HepG2 (cell line): ENCODE data around the gene PKN2. TPM values are rescaled to one million over a fixed set of nuclear protein-coding genes. Genes with fewer than 3 reads are reported as not detected.

Experiments
- ATAC-seq: fragments of 200-7000 bp; cut with Tn5 transposase; 3 replicates; pipeline ENCODE4 v1.9.1; 2020; ENCODE audit warnings: mild to moderate bottlenecking, moderate library complexity
- BruUV-seq: library from RNA; stranded (reverse); fragments of 400-500 nt; replicated peaks from 2 replicates; lab custom pipeline; 2021; lab: Mats Ljungman, UMichigan
- CTCF ChIA-PET: fragments of 300-600 bp; formaldehyde crosslinking; extraction: SDS; loops from one replicate; lab custom pipeline; 2021; ENCODE audit warnings: low total read pairs, inconsistent platforms, low intra/inter-chr PET ratio; lab: Yijun Ruan, JAX
- POLR2A ChIA-PET: fragments of 350-600 bp; sonication (Branson Sonifier 250); formaldehyde crosslinking; loops from one replicate; lab custom pipeline; 2020; ENCODE audit warnings: antibody characterized with exemption, inconsistent platforms; lab: Yijun Ruan, JAX
- DNase-seq: peaks from one replicate; pipeline ENCODE4 v3.0.0-alpha.2; 2015; ENCODE audit warnings: low spot score
- FAIRE-seq: peaks from 3 replicates; lab custom pipeline; 2011; peaks lifted over from hg19 to GRCh38; lab: Jason Lieb, UNC
- H2AFZ ChIP-seq: one replicate; pipeline ENCODE4 v1.6.1; 2011; ENCODE audit warnings: low read length, inconsistent platforms
- H3K27ac ChIP-seq: fragments of 300-600 bp; 3 replicates; pipeline ENCODE4 v1.8.0; 2011; ENCODE audit warnings: mixed run types, mild to moderate bottlenecking, mixed read lengths, low read length, inconsistent platforms; ENCODE audit not compliant: insufficient read depth; ENCODE audit errors: extremely low read length
- H3K27me3 ChIP-seq, 2 experiments: fragments of 200-600 bp in 1 of 2; 2 replicates in 1 of 2; 3 replicates in 1 of 2; pipeline versions ENCODE4 v1.6.0 to v1.8.0; 2011; ENCODE audit warnings: low read length in 2 of 2, mild to moderate bottlenecking in 2 of 2, moderate library complexity in 2 of 2, inconsistent platforms in 1 of 2; ENCODE audit not compliant: insufficient read depth in 2 of 2, control insufficient read depth in 1 of 2
- H3K36me3 ChIP-seq, 2 experiments: fragments of 200-600 bp in 1 of 2; replicated peaks in 1 of 2; 2 replicates in 1 of 2; 3 replicates in 1 of 2; pipeline versions ENCODE4 v1.5.1 to v1.8.0; 2011; ENCODE audit warnings: low read length in 2 of 2, inconsistent platforms in 1 of 2; ENCODE audit not compliant: insufficient read depth in 2 of 2, control insufficient read depth in 1 of 2
- H3K4me1 ChIP-seq: 2 replicates; pipeline ENCODE4 v1.5.1; 2012; ENCODE audit warnings: low read length, inconsistent platforms; ENCODE audit not compliant: insufficient read depth
- H3K4me2 ChIP-seq: 2 replicates; pipeline ENCODE4 v1.6.0; 2011; ENCODE audit warnings: low read depth, low read length, inconsistent platforms
- H3K4me3 ChIP-seq, 3 experiments: fragments of 200-600 bp in 1 of 3; sonication (generic), shearing (Covaris generic) in 1 of 3; replicated peaks in 1 of 3; 2 replicates each; pipeline ENCODE4 v1.5.1; 2011 to 2016; ENCODE audit warnings: low read length in 3 of 3, inconsistent platforms in 2 of 3, low read depth in 2 of 3, mild to moderate bottlenecking in 2 of 3, control low read depth in 1 of 3, mixed read lengths in 1 of 3; ENCODE audit not compliant: insufficient read depth in 1 of 3
- H3K79me2 ChIP-seq: one replicate; pipeline ENCODE4 v1.6.1; 2011; ENCODE audit warnings: low read length, inconsistent platforms; ENCODE audit not compliant: insufficient read depth
- H3K9ac ChIP-seq: 2 replicates; pipeline ENCODE4 v1.6.0; 2011; ENCODE audit warnings: mild to moderate bottlenecking, low read depth, low read length, inconsistent platforms; ENCODE audit not compliant: insufficient read depth
- H3K9me3 ChIP-seq: 2 replicates; pipeline ENCODE4 v1.5.1; 2012; ENCODE audit warnings: mild to moderate bottlenecking, low read length
- H4K20me1 ChIP-seq: 2 replicates; pipeline ENCODE4 v1.6.0; 2011; ENCODE audit warnings: inconsistent platforms, mild to moderate bottlenecking, low read length, moderate library complexity; ENCODE audit not compliant: insufficient read depth
- CENPT ChIP-seq: sonication (generic); formaldehyde crosslinking; IDR thresholded peaks from 2 replicates; pipeline ENCODE4 v1.8.0; 2022; ENCODE audit warnings: low read depth, mild to moderate bottlenecking, moderate library complexity, missing genetic modification reagents
- FOXP1 ChIP-seq, 2 experiments: fragments of 450-650 bp in 1 of 2; IDR thresholded peaks; 2 replicates each; pipeline ENCODE4 v1.6.1; 2017 to 2018; ENCODE audit warnings: antibody characterized with exemption in 1 of 2
- HNF4A ChIP-seq: sonication (generic); formaldehyde crosslinking; IDR thresholded peaks from 2 replicates; pipeline ENCODE4 v1.4.0; 2020; ENCODE audit warnings: missing genetic modification reagents
- ISL2 ChIP-seq: sonication (generic); formaldehyde crosslinking; IDR thresholded peaks from 2 replicates; pipeline ENCODE4 v1.5.0; 2020; ENCODE audit warnings: missing genetic modification reagents
- KMT2B ChIP-seq: IDR thresholded peaks from 2 replicates; pipeline ENCODE4 v1.6.1; 2016; ENCODE audit warnings: missing genetic modification reagents, missing compliant biosample characterization
- NFIC ChIP-seq: IDR thresholded peaks from 2 replicates; pipeline ENCODE4 v1.6.1; 2012; ENCODE audit warnings: mild to moderate bottlenecking, low read length, inconsistent platforms
- PRMT3 ChIP-seq: sonication (generic); formaldehyde crosslinking; IDR thresholded peaks from 2 replicates; pipeline ENCODE4 v1.8.1; 2022; ENCODE audit warnings: low read depth, mild to moderate bottlenecking, moderate library complexity, missing genetic modification reagents, borderline replicate concordance
- RAD21 ChIP-seq: fragments of 450-650 bp; formaldehyde crosslinking; IDR thresholded peaks from 2 replicates; pipeline ENCODE4 v1.5.0; 2020; ENCODE audit warnings: mild to moderate bottlenecking
- RBAK ChIP-seq: sonication (generic); formaldehyde crosslinking; IDR thresholded peaks from 2 replicates; pipeline ENCODE4 v1.5.1; 2020; ENCODE audit warnings: mild to moderate bottlenecking, missing genetic modification reagents
- SMARCE1 ChIP-seq: fragments of 450-650 bp; IDR thresholded peaks from 2 replicates; pipeline ENCODE4 v1.6.1; 2017; ENCODE audit warnings: borderline replicate concordance
- ZSCAN31 ChIP-seq: sonication (generic); formaldehyde crosslinking; IDR thresholded peaks from 2 replicates; pipeline ENCODE4 v1.5.0; 2020; ENCODE audit warnings: low read depth, mild to moderate bottlenecking, missing genetic modification reagents
- WGBS: methylation state at CpG from one replicate; pipeline ENCODE4 v1.1.6; 2017; ENCODE audit warnings: low lambda C conversion rate; 5-methylcytosine and 5-hydroxymethylcytosine counted together
- in situ Hi-C: cut with HindIII; loops from 2 replicates; pipeline ENCODE4 v1.10.0; 2017; ENCODE audit warnings: low pct_unique_long_range_greater_than_20kb; ENCODE audit not compliant: extremely low pct_ligation_motif_present
- intact Hi-C: fragments of 100-400 bp; cut with micrococcal nuclease; formaldehyde crosslinking; loops from one replicate; pipeline ENCODE4 v1.10.0; 2022; ENCODE audit not compliant: unreplicated experiment
- polyA plus RNA-seq, 8 experiments: library from polyadenylated mRNA; depleted of rRNA in 3 of 8; stranded (reverse) in 7 of 8; unstranded in 1 of 8; fragments of >200 nt; fragmentation: Illumina TruSeq in 4 of 8; extraction: Trizol in 4 of 8; gene quantifications; 2 replicates each; pipeline versions ENCODE4 v1.2.1 to v1.2.3, GENCODE V29; 2011 to 2016; ENCODE audit warnings: low read depth in 4 of 8, missing spikeins in 1 of 8, mixed read lengths in 1 of 8; ENCODE audit not compliant: insufficient read depth in 1 of 8
- total RNA-seq, 5 experiments: library from RNA; depleted of rRNA; stranded (reverse); fragments of >200 nt; fragmentation: Illumina TruSeq; extraction: Trizol; gene quantifications; 2 replicates each; pipeline ENCODE4 v1.2.3, GENCODE V29; 2016; ENCODE audit warnings: low read depth in 1 of 5
- TF ChIP-seq, protein P1 (sequence below): IDR thresholded peaks from 2 replicates; pipeline ENCODE4 v1.6.1; 2016; ENCODE audit warnings: control low read depth
- TF ChIP-seq, protein P2 (sequence below): sonication (generic); formaldehyde crosslinking; IDR thresholded peaks from 2 replicates; pipeline ENCODE4 v1.8.0; 2022; ENCODE audit warnings: mild to moderate bottlenecking, missing genetic modification reagents; ENCODE audit not compliant: insufficient replicate concordance
- TF ChIP-seq, protein P3 (sequence below): sonication (generic); formaldehyde crosslinking; IDR thresholded peaks from 2 replicates; pipeline ENCODE4 v1.8.1; 2023; ENCODE audit warnings: missing genetic modification reagents, inconsistent platforms, borderline replicate concordance
- TF ChIP-seq, protein P4 (sequence below): IDR thresholded peaks from 2 replicates; pipeline ENCODE4 v1.4.0; 2020; ENCODE audit warnings: mild to moderate bottlenecking, missing genetic modification reagents

PKN2 gene
- total and polyA plus RNA-seq, 2 of the 13 experiments (the other 11 are each of a cell fraction or from before 2014, with no cell fraction given), result 17.0 to 29.4 TPM

DNA sequence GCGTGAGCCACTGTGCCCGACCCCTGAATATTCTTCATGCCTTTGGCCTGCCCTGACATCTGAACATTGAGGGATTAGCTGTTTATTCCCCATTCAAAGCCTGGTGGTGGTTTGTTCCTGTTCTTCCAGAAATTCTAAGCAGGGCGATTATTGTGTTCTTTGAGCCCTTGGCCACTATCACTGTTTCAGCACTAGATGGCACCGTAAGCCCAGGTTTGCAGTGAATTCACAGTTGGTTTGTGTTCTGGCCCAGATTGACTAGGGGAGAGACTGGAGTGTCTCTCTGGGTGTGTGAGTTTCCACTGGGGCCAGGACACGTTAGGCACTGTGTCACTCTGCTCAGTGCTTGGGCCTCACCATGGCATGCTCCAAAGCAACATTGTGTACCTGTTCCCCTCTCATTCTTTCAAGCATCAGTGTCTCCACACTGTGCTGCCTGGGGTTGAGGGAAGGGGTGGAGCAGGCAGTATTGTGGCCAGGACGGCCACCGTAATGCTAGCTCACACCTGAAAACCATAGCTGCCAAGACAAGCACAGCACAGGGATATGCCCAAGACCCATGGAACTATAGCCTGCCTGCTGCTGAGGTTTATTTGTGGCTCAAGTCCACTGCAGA lies 52.7 kb downstream of the PKN2 start (continued):
- TF ChIP-seq, protein P1, sequence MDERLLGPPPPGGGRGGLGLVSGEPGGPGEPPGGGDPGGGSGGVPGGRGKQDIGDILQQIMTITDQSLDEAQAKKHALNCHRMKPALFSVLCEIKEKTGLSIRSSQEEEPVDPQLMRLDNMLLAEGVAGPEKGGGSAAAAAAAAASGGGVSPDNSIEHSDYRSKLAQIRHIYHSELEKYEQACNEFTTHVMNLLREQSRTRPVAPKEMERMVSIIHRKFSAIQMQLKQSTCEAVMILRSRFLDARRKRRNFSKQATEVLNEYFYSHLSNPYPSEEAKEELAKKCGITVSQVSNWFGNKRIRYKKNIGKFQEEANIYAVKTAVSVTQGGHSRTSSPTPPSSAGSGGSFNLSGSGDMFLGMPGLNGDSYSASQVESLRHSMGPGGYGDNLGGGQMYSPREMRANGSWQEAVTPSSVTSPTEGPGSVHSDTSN (CRISPR knock-in tag), result no peak
- TF ChIP-seq PRMT3 (CRISPR knock-in tag) (no peak), RAD21 (CRISPR knock-in tag) (peak; percentile 42; the same call in 1 of the 2 replicates), ZSCAN31 (CRISPR knock-in tag) (peak; percentile 59; the same call in 1 of the 2 replicates), HNF4A (peak; percentile 5; the same call in 1 of the 2 replicates), RBAK (CRISPR knock-in tag) (no peak), CENPT (CRISPR knock-in tag) (0 out of 2 replicates have a peak, but pooled peaks have one; percentile 66)
- TF ChIP-seq, protein P2, sequence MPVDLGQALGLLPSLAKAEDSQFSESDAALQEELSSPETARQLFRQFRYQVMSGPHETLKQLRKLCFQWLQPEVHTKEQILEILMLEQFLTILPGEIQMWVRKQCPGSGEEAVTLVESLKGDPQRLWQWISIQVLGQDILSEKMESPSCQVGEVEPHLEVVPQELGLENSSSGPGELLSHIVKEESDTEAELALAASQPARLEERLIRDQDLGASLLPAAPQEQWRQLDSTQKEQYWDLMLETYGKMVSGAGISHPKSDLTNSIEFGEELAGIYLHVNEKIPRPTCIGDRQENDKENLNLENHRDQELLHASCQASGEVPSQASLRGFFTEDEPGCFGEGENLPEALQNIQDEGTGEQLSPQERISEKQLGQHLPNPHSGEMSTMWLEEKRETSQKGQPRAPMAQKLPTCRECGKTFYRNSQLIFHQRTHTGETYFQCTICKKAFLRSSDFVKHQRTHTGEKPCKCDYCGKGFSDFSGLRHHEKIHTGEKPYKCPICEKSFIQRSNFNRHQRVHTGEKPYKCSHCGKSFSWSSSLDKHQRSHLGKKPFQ, result no peak

DNA sequence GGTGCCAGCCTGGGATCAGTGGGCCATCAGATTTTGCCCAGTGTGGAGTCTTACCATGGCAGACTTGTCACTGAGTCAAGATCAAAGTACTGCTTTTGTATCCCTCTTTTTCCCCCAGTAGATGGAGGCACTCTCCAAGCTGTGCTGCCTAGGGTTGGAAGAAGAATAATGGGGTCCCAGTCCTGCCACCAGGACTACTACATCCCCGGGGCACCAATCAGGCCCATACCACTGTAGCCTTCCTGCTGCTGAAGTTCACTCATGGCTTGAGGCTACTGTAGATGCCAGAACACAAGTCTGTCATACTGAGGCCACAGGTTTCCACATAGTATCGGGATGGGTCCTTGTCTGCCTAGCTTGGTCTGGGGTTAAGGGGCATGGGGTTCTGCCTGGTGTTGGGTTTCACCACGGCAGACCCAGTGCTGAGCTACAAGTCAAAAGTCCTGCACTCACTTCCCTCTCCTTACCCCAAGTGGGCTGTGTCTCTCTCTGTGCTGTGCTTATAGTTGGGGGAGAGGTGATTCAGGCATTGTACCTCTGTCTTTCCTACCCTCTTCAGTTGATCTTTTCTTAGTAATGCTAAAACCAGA lies 53.4 kb downstream of the PKN2 start:
- WGBS, result 100% methylated on average over 1 of the region's 3 CpGs
- Histone ChIP-seq H3K4me3 (no peak overlapping the region), H4K20me1 (peaks cover 11% of the 10 kb centered on the region), H3K27ac (no peak overlapping the region), H3K4me2 (no peak overlapping the region), H3K9me3 (peaks cover 18% of the 10 kb centered on the region), H3K27me3 (no peaks in the 10 kb centered on the region), H3K4me1 (peaks cover 18% of the 10 kb centered on the region), H2AFZ (no peak overlapping the region), H3K36me3 (peaks cover 3 to 4% of the 10 kb centered on the region in 2 experiments; a peak in 1 of 5 replicates), H3K9ac (no peak overlapping the region), H3K79me2 (peaks cover 64% of the 10 kb centered on the region)
- in situ Hi-C loops (no loop called here), intact Hi-C loops (no loop called here)
- ChIA-PET CTCF (no interaction called here), POLR2A (no interaction called here)
- ATAC-seq (peak; percentile 56), DNase-seq (no peak), FAIRE-seq (no peak)
- BruUV-seq, result no TSS peak
- TF ChIP-seq FOXP1 (IDR thresholded peaks at IDR 0.05), result no peak
- TF ChIP-seq FOXP1 (CRISPR knock-in tag; IDR thresholded peaks at IDR 0.05), result no peak
- TF ChIP-seq, protein P3, sequence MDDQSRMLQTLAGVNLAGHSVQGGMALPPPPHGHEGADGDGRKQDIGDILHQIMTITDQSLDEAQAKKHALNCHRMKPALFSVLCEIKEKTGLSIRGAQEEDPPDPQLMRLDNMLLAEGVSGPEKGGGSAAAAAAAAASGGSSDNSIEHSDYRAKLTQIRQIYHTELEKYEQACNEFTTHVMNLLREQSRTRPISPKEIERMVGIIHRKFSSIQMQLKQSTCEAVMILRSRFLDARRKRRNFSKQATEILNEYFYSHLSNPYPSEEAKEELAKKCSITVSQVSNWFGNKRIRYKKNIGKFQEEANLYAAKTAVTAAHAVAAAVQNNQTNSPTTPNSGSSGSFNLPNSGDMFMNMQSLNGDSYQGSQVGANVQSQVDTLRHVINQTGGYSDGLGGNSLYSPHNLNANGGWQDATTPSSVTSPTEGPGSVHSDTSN, result no peak
- TF ChIP-seq KMT2B (CRISPR knock-in tag), result no peak
- TF ChIP-seq, protein P4, sequence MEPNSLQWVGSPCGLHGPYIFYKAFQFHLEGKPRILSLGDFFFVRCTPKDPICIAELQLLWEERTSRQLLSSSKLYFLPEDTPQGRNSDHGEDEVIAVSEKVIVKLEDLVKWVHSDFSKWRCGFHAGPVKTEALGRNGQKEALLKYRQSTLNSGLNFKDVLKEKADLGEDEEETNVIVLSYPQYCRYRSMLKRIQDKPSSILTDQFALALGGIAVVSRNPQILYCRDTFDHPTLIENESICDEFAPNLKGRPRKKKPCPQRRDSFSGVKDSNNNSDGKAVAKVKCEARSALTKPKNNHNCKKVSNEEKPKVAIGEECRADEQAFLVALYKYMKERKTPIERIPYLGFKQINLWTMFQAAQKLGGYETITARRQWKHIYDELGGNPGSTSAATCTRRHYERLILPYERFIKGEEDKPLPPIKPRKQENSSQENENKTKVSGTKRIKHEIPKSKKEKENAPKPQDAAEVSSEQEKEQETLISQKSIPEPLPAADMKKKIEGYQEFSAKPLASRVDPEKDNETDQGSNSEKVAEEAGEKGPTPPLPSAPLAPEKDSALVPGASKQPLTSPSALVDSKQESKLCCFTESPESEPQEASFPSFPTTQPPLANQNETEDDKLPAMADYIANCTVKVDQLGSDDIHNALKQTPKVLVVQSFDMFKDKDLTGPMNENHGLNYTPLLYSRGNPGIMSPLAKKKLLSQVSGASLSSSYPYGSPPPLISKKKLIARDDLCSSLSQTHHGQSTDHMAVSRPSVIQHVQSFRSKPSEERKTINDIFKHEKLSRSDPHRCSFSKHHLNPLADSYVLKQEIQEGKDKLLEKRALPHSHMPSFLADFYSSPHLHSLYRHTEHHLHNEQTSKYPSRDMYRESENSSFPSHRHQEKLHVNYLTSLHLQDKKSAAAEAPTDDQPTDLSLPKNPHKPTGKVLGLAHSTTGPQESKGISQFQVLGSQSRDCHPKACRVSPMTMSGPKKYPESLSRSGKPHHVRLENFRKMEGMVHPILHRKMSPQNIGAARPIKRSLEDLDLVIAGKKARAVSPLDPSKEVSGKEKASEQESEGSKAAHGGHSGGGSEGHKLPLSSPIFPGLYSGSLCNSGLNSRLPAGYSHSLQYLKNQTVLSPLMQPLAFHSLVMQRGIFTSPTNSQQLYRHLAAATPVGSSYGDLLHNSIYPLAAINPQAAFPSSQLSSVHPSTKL, result no peak
- TF ChIP-seq SMARCE1, result no peak
- TF ChIP-seq NFIC, result no peak
- TF ChIP-seq ISL2 (CRISPR knock-in tag), result no peak
